ES-I3 (cell line): ENCODE measurements around the gene AOPEP.

ENCODE experiments used
- H3K36me3 ChIP-seq: 2 replicates; pipeline ENCODE4 v1.6.1; 2013; ENCODE audit warnings: mild to moderate bottlenecking, low read length, control low read depth, moderate library complexity; ENCODE audit not compliant: insufficient read depth
- H3K4me1 ChIP-seq: 2 replicates; pipeline ENCODE4 v1.6.1; 2013; ENCODE audit warnings: mild to moderate bottlenecking, control low read depth, low read length; ENCODE audit not compliant: insufficient read depth
- H3K9ac ChIP-seq: 2 replicates; pipeline ENCODE4 v1.6.1; 2013; ENCODE audit warnings: low read depth, mild to moderate bottlenecking, low read length, moderate library complexity
- H3K9me3 ChIP-seq: 2 replicates; pipeline ENCODE4 v1.6.1; 2013; ENCODE audit warnings: mild to moderate bottlenecking, low read length, moderate library complexity; ENCODE audit not compliant: control insufficient read depth, insufficient read depth

Gene AOPEP

GRCh38 chr9:95080961-95081647 is 354.6 kb downstream of the AOPEP start:
- H3K36me3 ChIP-seq = no peaks in the 10 kb centered on the region
- H3K9me3 ChIP-seq = no peaks in the 10 kb centered on the region
- no peak overlapping the region for H3K9ac ChIP-seq
- peaks cover 19% of the 10 kb centered on the region for H3K4me1 ChIP-seq

DNA sequence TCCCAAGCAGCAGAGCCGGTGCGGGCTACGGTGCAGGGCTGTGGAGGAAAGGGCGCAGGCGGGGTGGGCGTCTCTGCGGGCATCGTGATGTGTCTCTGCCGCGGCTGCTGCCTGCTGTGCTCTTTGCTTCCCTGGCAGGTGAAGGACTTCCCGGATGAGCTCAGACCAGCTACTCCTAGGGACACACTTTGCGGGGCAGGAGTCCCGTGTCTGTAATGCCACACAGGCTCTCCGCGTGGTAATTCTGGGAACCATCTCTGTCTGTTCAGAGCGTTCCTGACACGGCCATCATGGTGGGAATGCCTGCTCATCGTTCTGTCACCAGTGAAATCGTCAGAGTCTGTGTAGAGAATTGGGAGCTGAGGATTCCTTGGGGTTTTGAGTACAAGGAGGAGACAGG is 355.5 kb downstream of the AOPEP start:
- Histone ChIP-seq H3K9ac (no peak overlapping the region), H3K36me3 (peaks cover 3% of the 10 kb centered on the region; the same call in 1 of the 2 replicates), H3K9me3 (no peaks in the 10 kb centered on the region), H3K4me1 (peaks cover 15% of the 10 kb centered on the region)

DNA sequence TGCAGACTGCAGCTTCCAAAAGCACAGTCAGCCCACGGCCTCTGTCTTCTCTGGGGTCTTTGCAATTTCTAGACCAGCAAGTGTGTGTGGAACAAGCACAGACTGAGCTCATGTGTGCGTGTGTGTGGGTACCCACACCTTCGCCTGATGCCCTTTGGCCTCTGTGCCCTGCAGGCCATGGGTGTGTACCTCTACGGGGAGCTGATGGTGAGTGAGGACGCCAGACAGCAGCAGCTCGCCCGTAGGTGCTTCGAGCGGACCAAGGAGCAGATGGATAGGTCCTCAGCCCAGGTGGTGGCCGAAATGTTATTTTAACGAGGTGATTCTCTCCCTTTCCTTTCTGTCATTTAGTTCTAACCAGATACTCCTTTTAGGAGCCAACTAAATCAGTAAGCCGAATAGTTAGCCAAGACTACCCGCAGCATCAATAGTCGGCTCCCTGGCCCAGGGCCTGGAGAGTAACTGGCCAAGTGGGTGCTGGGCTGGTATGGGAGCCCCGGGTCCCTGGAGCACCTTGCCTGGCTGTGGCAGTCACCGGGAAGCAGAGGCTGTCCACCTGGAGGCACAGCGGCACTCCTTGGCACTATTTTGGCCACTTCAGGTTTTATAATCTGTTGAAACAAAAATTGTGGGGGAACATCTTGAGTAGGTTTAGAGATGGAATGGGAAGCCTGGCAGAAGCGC is 356.0 kb downstream of the AOPEP start:
- Histone ChIP-seq H3K36me3 (peaks cover 3% of the 10 kb centered on the region; the same call in 1 of the 2 replicates), H3K4me1 (peaks cover 12% of the 10 kb centered on the region), H3K9ac (no peak overlapping the region), H3K9me3 (no peaks in the 10 kb centered on the region)

DNA sequence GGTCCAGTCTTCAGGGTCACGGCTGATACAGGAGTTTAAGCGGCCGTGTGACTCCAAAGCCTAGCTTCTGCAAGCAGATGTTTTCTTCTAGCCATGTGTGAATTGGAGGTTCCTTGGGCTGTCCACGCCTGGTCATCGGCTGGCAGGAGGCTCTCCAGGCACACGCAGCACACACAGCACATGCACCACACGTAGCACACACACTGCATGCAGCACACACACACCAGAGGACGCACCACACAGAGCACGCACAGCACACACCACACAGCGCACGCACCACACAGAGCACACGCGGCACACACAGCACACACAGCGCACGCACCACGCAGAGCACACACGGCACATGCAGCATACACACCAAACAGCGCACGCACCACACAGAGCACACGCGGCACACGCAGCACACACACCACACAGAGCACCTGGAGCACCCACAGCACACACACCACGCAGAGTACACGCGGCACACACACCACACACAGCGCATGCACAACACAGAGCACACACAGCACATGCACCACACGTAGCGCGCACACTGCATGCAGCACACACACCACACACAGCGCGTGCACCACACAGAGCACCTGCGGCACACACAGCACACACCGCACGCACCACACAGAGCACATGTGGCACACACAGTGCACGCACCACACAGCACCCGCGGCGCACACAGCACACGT is 356.7 kb downstream of the AOPEP start:
- Histone ChIP-seq H3K9ac (no peak overlapping the region), H3K9me3 (no peaks in the 10 kb centered on the region), H3K4me1 (peaks cover 6% of the 10 kb centered on the region), H3K36me3 (peaks cover 3% of the 10 kb centered on the region; the same call in 1 of the 2 replicates)

GRCh38 chr9:95084254-95084934 is 357.9 kb downstream of the AOPEP start:
- no peaks in the 10 kb centered on the region for H3K9me3 ChIP-seq
- no peak overlapping the region for H3K9ac ChIP-seq
- H3K4me1 ChIP-seq = no peaks in the 10 kb centered on the region
- H3K36me3 ChIP-seq = peaks cover 3% of the 10 kb centered on the region; the same call in 1 of the 2 replicates

GRCh38 chr9:95085036-95085770 is 358.7 kb downstream of the AOPEP start:
- no peaks in the 10 kb centered on the region for H3K4me1 ChIP-seq
- peaks cover 3% of the 10 kb centered on the region; the same call in 1 of the 2 replicates for H3K36me3 ChIP-seq
- H3K9me3 ChIP-seq = no peaks in the 10 kb centered on the region
- H3K9ac ChIP-seq = no peak overlapping the region

DNA sequence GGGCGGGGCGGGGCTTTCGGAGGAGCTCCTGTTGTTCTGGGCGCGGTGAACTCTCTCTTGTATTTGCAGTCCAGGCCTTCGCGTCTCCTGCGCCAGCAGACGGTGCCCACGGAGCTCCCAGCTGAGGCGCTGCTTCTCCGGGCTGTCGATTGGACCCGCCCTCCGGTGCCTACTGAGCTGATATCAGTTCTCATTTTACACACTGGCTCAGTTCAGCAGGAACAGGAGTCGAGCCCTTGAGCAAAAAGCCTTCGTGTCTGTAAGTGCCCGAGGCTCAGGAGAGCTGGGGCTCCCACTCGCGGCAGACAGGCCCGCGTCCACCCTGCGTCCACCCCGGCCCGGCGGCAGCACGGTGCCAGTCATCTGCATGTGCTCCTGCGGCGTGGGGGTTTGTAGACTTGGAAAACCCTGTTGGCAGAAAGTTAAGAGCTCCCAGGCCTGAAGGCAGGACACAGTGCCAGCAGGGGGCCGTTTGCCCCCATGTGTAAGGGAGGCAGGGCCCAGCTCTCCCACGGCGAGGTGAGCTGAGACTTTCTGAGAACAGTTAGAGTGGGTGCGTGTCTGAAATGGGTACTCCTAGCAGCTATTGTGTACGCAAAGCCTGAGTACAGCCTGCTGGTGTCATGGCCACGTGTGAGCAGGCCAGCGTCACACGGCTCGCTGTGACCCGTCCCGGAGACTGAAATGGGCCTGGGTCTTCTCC is 359.5 kb downstream of the AOPEP start:
- Histone ChIP-seq H3K9me3 (no peaks in the 10 kb centered on the region), H3K9ac (no peak overlapping the region), H3K36me3 (peaks cover 3% of the 10 kb centered on the region; the same call in 1 of the 2 replicates), H3K4me1 (peaks cover 2% of the 10 kb centered on the region; the same call in 1 of the 2 replicates)

DNA sequence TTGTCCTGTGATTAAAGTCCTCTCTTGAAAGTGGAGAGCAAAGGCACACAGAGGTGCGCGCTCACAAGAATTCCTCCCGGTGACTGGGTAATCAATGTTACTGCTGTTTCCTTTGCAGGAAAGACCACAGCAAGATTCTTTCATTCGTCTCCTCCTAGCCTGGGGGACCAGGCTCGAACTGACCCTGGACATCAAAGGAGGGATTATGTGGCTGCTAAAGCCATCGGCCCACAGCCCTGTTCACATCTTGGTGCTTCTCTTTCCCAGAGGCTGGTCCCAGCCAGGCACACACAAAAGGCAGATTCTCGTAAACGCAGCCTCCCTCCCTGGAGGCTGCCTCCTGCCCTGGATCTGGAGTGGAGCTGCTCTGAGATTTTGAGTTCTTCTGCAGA is 360.1 kb downstream of the AOPEP start:
- no peaks in the 10 kb centered on the region for H3K9me3 ChIP-seq

DNA sequence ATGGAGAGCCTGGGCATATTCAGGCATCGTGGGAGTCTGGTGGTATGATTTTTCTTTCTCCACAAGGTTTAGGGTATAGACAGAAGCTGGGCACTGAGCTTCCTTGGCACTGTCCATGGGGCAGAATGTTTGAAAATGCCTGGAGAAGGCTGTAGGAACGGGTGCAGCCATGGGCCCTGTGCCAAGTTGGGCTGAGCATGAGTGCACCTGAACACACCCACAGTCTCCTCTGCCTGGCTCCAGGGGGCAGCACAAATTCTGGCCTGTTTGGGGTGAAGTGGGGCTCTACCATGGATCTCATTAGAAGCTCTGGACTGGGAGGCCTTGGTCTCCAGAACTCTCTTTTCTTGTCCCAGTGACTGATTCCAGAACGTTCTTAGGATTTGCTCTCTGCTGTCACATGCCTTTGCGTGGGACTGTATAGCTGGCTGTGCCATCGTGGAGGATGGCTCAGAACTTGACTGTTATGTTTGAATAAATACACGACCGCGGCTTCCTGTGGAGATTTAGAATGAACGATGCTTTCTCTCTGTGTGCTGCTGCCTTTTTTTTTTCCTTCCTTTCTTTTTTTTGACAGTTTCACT is 361.3 kb downstream of the AOPEP start:
- Histone ChIP-seq H3K4me1 (peaks cover 15% of the 10 kb centered on the region), H3K9me3 (no peaks in the 10 kb centered on the region), H3K9ac (no peak overlapping the region), H3K36me3 (peaks cover 3% of the 10 kb centered on the region; the same call in 1 of the 2 replicates)

More for the DNA sequence above, 360.1 kb downstream of the AOPEP start:
- Histone ChIP-seq H3K9ac (no peak overlapping the region), H3K36me3 (peaks cover 3% of the 10 kb centered on the region; the same call in 1 of the 2 replicates), H3K4me1 (peaks cover 5% of the 10 kb centered on the region; the same call in 1 of the 2 replicates)

DNA sequence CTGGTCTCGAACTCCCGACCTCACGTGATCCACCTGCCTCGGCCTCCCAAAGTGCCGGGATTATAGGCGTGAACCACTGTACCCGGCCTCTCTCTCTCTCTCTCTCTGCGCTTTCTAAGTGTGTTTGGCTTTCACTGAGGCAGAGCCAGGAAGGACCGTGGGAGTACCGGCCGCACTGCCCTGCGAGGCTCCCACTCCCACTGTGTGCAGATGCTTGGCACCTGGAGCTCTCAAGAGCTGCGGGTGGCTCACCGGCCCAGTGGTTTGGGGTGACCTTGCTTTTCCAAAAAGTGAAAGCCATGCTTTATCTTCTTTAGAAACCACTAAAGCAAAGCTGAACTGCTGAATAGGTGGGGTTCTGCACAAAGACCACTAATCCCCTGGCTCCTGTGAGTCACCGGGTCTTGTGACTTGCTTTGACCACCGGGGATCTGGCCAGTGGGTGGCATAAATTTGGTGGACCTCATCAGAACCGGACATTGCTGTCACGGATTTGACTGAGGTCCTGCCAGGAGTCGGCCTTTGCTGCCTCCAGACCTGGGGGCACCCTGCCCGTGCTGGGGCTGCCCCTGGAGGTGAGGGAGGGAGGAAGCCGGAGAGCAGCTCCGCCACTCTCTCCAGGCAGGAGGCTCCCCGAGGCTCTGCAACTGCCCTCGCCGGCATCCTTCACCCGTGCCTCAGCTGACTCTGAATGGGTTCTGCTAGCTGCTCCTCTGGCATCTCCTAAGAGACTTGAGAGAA is 362.1 kb downstream of the AOPEP start:
- no peaks in the 10 kb centered on the region for H3K9me3 ChIP-seq
- H3K4me1 ChIP-seq = peaks cover 19% of the 10 kb centered on the region
- H3K36me3 ChIP-seq = peaks cover 3% of the 10 kb centered on the region; the same call in 1 of the 2 replicates
- no peak overlapping the region for H3K9ac ChIP-seq

- peaks cover 27% of the 10 kb centered on the region for H3K4me1 ChIP-seq
- no peaks in the 10 kb centered on the region for H3K9me3 ChIP-seq
- H3K9ac ChIP-seq = no peak overlapping the region
- H3K36me3 ChIP-seq = peaks cover 3% of the 10 kb centered on the region; the same call in 1 of the 2 replicates
Measured at GRCh38 chr9:95089257-95090022, 362.9 kb downstream of the AOPEP start.
